ENCODE measurements around the gene NUB1. TPM values are rescaled to one million over a fixed set of nuclear protein-coding genes. Genes with fewer than 3 reads are reported as not detected.

NUB1 gene
- total RNA-seq, 4 donors from 2014 or later: 39.3 to 70.8 (median 41.7) TPM

DNA sequence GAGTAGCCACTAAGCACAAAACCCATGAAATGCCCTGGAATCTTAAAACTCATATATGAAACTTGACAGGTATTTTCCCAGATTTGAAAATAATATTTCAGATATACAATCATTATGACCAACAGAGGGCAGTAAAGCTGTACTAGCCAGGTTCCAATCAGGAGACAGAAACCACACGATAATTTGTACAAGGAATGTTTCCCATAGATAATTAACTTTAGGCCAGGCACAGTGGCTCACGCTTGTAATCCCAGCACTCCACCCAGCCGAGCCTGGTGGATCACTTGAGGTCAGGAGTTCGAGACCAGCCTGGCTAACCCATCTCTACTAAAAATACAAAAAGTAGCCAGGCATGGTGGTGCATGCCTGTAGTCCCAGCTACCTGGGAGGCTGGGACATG lies 31.0 kb upstream of the NUB1 start:
- Histone ChIP-seq H3K4me3 (no peak overlapping the region), H3K9me3 (no peaks in the 10 kb centered on the region), H3K27me3 (peaks cover 5% of the 10 kb centered on the region), H3K36me3 (no peaks in the 10 kb centered on the region), H3K27ac (no peak overlapping the region), H3K4me1 (peaks cover 16% of the 10 kb centered on the region)
- no peak for TF ChIP-seq POLR2A (IDR thresholded peaks at IDR 0.05)
- TF ChIP-seq POLR2AphosphoS5 (IDR thresholded peaks at IDR 0.05): no peak
- TF ChIP-seq, protein P1, sequence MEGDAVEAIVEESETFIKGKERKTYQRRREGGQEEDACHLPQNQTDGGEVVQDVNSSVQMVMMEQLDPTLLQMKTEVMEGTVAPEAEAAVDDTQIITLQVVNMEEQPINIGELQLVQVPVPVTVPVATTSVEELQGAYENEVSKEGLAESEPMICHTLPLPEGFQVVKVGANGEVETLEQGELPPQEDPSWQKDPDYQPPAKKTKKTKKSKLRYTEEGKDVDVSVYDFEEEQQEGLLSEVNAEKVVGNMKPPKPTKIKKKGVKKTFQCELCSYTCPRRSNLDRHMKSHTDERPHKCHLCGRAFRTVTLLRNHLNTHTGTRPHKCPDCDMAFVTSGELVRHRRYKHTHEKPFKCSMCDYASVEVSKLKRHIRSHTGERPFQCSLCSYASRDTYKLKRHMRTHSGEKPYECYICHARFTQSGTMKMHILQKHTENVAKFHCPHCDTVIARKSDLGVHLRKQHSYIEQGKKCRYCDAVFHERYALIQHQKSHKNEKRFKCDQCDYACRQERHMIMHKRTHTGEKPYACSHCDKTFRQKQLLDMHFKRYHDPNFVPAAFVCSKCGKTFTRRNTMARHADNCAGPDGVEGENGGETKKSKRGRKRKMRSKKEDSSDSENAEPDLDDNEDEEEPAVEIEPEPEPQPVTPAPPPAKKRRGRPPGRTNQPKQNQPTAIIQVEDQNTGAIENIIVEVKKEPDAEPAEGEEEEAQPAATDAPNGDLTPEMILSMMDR (IDR thresholded peaks at IDR 0.05): no peak
- TF ChIP-seq EP300 (IDR thresholded peaks at IDR 0.05): no peak
- 45% methylated on average over 4 of the region's 4 CpGs for WGBS
- no peak for DNase-seq (ENCODE audit: low spot score in 2 of 2)

DNA sequence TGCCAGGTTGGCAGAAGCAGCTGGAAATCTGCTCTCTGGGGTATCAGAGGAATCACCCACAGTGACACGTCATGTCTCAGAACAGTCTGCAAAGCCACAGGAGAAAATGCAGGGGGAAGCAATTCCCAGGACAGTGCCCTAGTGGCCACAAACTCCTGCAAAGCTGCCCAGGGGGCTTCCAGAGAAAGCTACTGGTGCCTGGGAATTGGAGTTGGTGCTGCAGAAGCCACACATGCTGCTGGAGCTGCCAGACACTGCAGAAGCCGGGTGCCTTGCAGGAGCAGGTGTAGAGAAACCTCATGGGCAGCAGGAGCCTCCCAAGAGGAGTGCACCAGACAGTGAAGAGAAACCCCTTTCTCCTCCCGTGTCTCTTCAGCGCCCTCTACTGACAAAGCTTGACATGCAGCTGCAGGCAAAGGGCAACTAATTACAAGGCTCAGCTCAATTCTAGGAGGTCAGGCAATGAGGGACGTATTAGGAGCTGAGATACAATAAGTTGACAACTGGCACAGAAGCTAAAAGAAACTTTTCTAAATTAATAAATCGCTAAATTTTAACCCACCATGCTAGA lies 30.2 kb upstream of the NUB1 start:
- 57% methylated on average over 6 of the region's 6 CpGs for WGBS
- Histone ChIP-seq H3K4me1 (peaks cover 16% of the 10 kb centered on the region), H3K9me3 (no peaks in the 10 kb centered on the region), H3K4me3 (no peak overlapping the region), H3K36me3 (no peaks in the 10 kb centered on the region), H3K27ac (no peak overlapping the region), H3K27me3 (peaks cover 5% of the 10 kb centered on the region)
- no peak for TF ChIP-seq EP300 (IDR thresholded peaks at IDR 0.05)
- no peak for TF ChIP-seq POLR2AphosphoS5 (IDR thresholded peaks at IDR 0.05)
- TF ChIP-seq, protein P1 (IDR thresholded peaks at IDR 0.05): no peak
- TF ChIP-seq POLR2A (IDR thresholded peaks at IDR 0.05): no peak
- no peak for DNase-seq (ENCODE audit: low spot score in 2 of 2)

DNA sequence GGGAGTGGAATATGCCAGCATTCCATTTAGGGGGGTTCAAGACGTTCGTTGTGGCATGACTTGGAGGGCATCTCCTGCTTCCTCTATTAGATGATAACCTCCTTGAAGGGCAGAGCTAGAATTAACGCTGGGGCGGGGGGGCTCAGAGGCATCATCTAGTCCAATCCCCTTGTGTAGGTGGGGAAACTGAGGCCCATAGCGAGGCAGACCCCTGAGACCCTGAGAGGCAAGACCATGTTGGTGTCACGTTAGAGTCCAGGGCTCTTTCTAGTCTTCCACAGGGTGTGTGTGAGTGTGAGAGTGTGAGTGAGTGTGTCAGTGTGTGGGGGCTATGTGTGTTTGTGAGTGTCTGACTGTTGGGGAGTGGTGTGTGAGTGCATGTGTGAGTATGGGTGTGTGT lies 29.3 kb upstream of the NUB1 start:
- no peak for DNase-seq (ENCODE audit: low spot score in 2 of 2)
- Histone ChIP-seq H3K27ac (no peak overlapping the region), H3K27me3 (no peaks in the 10 kb centered on the region), H3K36me3 (no peaks in the 10 kb centered on the region), H3K4me3 (no peak overlapping the region), H3K9me3 (no peaks in the 10 kb centered on the region), H3K4me1 (peaks cover 16% of the 10 kb centered on the region)
- 92% methylated on average over 5 of the region's 6 CpGs for WGBS
- TF ChIP-seq EP300 (IDR thresholded peaks at IDR 0.05): no peak
- TF ChIP-seq POLR2A (IDR thresholded peaks at IDR 0.05): no peak
- TF ChIP-seq, protein P1 (IDR thresholded peaks at IDR 0.05): no peak
- no peak for TF ChIP-seq POLR2AphosphoS5 (IDR thresholded peaks at IDR 0.05)

DNA sequence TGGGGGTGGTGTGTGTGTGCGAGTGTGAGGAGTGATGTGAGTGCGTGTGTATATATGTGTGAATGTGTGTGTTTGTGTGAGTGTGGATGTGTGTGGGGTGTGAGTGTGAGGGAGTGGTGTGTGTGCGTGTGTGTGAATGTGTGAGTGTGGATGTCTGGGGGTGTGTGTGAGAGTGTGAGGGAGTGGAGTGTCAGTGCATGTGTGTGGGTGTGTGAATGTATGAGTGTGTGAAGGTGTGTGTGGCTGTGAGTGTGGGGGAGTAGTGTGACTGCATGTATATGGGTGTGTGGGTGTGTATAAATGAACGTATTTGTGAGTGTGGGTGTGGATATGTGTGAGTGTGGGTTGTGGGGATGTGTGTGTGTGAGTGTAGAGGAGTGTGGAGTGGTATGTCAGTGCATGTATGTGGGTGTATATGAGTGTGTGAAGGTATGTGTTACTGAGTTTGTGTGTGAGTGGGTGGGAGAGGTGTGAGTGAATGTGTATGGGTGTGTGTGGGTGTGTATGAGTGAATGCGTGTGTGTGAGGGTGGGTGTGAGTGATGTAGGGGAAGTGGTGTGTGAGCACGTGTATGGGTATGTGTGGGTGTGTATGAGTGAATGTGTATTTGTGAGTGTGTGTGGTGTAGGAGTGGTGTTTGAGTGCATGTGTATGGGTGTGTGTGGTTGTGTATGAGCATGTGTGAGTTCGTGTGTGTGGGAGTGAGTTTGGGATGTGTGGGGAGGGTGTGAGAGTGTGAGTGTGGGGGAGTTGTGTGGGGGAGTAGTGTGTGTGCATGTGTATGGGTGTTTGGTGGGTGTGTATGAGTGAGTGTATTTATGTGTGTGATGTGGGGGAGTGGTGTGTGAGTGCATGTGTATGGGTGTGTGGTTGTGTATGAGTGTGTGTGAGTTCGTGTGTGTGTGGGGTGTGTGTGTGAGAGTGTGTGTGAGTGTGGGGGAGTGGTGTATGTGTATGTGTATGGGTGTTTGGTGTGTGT lies 28.5 kb upstream of the NUB1 start:
- no peaks in the 10 kb centered on the region for H3K27me3 ChIP-seq
- H3K9me3 ChIP-seq: no peaks in the 10 kb centered on the region
- no peaks in the 10 kb centered on the region for H3K36me3 ChIP-seq
- no peak for TF ChIP-seq POLR2AphosphoS5 (IDR thresholded peaks at IDR 0.05)
- TF ChIP-seq POLR2A (IDR thresholded peaks at IDR 0.05): no peak
- TF ChIP-seq EP300 (IDR thresholded peaks at IDR 0.05): no peak
- TF ChIP-seq, protein P1 (IDR thresholded peaks at IDR 0.05): no peak
- DNase-seq (ENCODE audit: low spot score in 2 of 2): no peak
- peaks cover 16% of the 10 kb centered on the region for H3K4me1 ChIP-seq
- H3K4me3 ChIP-seq: no peak overlapping the region
- no peak overlapping the region for H3K27ac ChIP-seq
- 67% methylated on average over 8 of the region's 8 CpGs for WGBS

DNA sequence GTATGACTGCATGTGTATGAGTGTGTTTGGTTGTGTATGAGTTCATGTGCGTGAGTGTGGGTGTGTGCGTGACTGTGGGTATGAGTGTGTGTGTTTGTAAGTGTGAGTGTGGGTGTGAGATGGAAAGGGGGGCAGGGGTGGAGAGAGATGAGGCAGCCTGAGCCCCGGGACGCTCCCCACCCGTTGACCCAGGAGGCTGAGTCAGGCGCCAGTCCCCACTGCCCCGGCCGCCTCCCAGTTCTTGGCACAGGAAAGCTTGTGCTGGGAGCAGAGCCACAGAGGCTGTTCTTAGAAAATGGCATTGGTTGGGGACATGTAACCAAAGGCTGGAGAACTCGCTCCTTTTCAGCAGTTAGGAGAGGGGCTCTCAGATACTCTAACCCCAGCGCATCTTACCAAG lies 27.8 kb upstream of the NUB1 start:
- H3K27ac ChIP-seq: no peak overlapping the region
- no peaks in the 10 kb centered on the region for H3K9me3 ChIP-seq
- H3K36me3 ChIP-seq: no peaks in the 10 kb centered on the region
- 20% methylated on average over 10 of the region's 10 CpGs for WGBS
- DNase-seq (ENCODE audit: low spot score in 2 of 2): no peak
- H3K4me3 ChIP-seq: no peak overlapping the region
- TF ChIP-seq, protein P1 (IDR thresholded peaks at IDR 0.05): no peak
- TF ChIP-seq EP300 (IDR thresholded peaks at IDR 0.05): no peak
- no peak for TF ChIP-seq POLR2AphosphoS5 (IDR thresholded peaks at IDR 0.05)
- TF ChIP-seq POLR2A (IDR thresholded peaks at IDR 0.05): no peak
- H3K27me3 ChIP-seq: no peaks in the 10 kb centered on the region
- peaks cover 16% of the 10 kb centered on the region for H3K4me1 ChIP-seq
